GM21381 (cell line): Measurements from ENCODE around the gene SLC16A4.

Experiments used
- ATAC-seq: cut with Tn5 transposase; IDR thresholded peaks from one replicate; pipeline ENCODE4 v1.9.1; 2021; ENCODE audit warnings: mild to moderate bottlenecking, moderate library complexity; ENCODE audit not compliant: unreplicated experiment

SLC16A4 gene

GRCh38 chr1:110335265-110335664 is 55.6 kb downstream of the SLC16A4 start:
- no peak for ATAC-seq

- ATAC-seq = no peak
These were observed 62.1 kb downstream of the SLC16A4 start for GRCh38 chr1:110328700-110329099.

GRCh38 chr1:110328274-110328673 is 62.6 kb downstream of the SLC16A4 start:
- ATAC-seq = no peak

GRCh38 chr1:110326826-110327225 is 64.0 kb downstream of the SLC16A4 start:
- no peak for ATAC-seq

GRCh38 chr1:110324667-110325066 is 66.2 kb downstream of the SLC16A4 start:
- no peak for ATAC-seq

- no peak for ATAC-seq
These were observed 69.0 kb downstream of the SLC16A4 start for GRCh38 chr1:110321846-110322245.

- no peak for ATAC-seq
These were observed 69.8 kb downstream of the SLC16A4 start for GRCh38 chr1:110321045-110321444.

GRCh38 chr1:110320168-110320518 is 70.7 kb downstream of the SLC16A4 start:
- ATAC-seq = no peak

GRCh38 chr1:110319332-110320167 is 71.3 kb downstream of the SLC16A4 start:
- no peak for ATAC-seq

- ATAC-seq = no peak
These were observed 72.8 kb downstream of the SLC16A4 start for GRCh38 chr1:110318046-110318445.

- no peak for ATAC-seq
These were observed 74.1 kb downstream of the SLC16A4 start for GRCh38 chr1:110316735-110317134.
